HUES64 (cell line): ENCODE measurements around the gene TM7SF2. TPM values are rescaled to one million over a fixed set of nuclear protein-coding genes. Genes with fewer than 3 reads are reported as not detected.
A peak's percentile ranks its signal among the peaks of the same experiment; 100 is the strongest.

Experiments
- H3K27ac ChIP-seq: 2 replicates; pipeline ENCODE4 v1.7.0; 2013; ENCODE audit warnings: low read depth, low read length, inconsistent platforms
- H3K27me3 ChIP-seq: 2 replicates; pipeline ENCODE4 v1.6.1; 2013; ENCODE audit warnings: mild to moderate bottlenecking, low read length; ENCODE audit not compliant: insufficient read depth
- H3K36me3 ChIP-seq: 2 replicates; pipeline ENCODE4 v1.6.1; 2013; ENCODE audit warnings: mild to moderate bottlenecking, low read length; ENCODE audit not compliant: insufficient read depth
- H3K4me1 ChIP-seq: 2 replicates; pipeline ENCODE4 v1.6.1; 2013; ENCODE audit warnings: mild to moderate bottlenecking, low read length, moderate library complexity; ENCODE audit not compliant: insufficient read depth
- H3K4me3 ChIP-seq: 2 replicates; pipeline ENCODE4 v1.5.1; 2013; ENCODE audit warnings: mild to moderate bottlenecking, low read length, moderate library complexity
- H3K9ac ChIP-seq: 2 replicates; pipeline ENCODE4 v1.6.1; 2013; ENCODE audit warnings: mild to moderate bottlenecking, low read depth, low read length
- H3K9me3 ChIP-seq: 2 replicates; pipeline ENCODE4 v1.6.1; 2013; ENCODE audit warnings: low read depth, low read length; ENCODE audit not compliant: insufficient read depth
- WGBS: fragments of 150-250, 120-280 bp; methylation state at CpG from one replicate; pipeline ENCODE4 v1.1.7; 2013; ENCODE audit warnings: missing lambda C conversion rate; 5-methylcytosine and 5-hydroxymethylcytosine counted together
- polyA plus RNA-seq, 2 experiments: library from polyadenylated mRNA; stranded (reverse); fragments of 50-300 nt; gene quantifications; one replicate each; pipeline ENCODE4 v1.2.3, GENCODE V29; 2013

The TM7SF2 gene
- 52.4 TPM for polyA plus RNA-seq (2013, experiment 1 of 2)
- 60.2 TPM for polyA plus RNA-seq (2013, experiment 2 of 2)

GRCh38 chr11:65111744-65112545, at the start of gene TM7SF2:
TM7SF2 (plus strand) TSS chr11:65111872; CDS start chr11:65112016, 144 bp downstream.
- peaks cover 22% of the 10 kb centered on the region for H3K36me3 ChIP-seq
- under 1% methylated on average over 64 of the region's 64 CpGs for WGBS
- peaks cover 7% of the 10 kb centered on the region; the same call in 1 of the 2 replicates for H3K4me1 ChIP-seq

DNA sequence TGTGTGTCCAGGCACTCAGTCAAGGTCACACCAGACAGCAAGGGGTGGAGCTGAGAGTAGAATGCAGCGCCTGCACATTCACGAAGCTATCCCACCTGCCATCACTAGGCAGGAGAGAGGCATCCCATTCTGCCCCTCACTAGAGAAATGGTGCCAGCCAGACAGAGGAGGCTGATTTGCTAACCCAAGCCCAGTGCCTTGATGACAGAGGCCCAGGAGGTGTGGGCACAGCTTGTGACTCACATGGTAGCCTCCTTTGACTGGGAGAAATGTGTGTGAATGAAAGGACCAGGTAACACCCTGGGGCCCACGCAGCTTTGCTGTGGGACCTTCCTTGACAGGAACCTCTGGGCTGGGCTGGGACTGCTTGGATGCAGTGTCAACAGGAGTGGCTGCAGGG, 48.1 kb upstream of the TM7SF2 start:
- Histone ChIP-seq H3K4me1 (peaks cover 17% of the 10 kb centered on the region), H3K9me3 (no peaks in the 10 kb centered on the region)
- WGBS, result 82% methylated on average over 3 of the region's 3 CpGs

More at GRCh38 chr11:65111744-65112545, at the start of gene TM7SF2:
- H3K9ac ChIP-seq, result peak within 1 kb of the TSS; percentile 85
- H3K27ac ChIP-seq, result peak within 1 kb of the TSS; percentile 84
- no peaks in the 10 kb centered on the region for H3K27me3 ChIP-seq
- H3K4me3 ChIP-seq, result peak within 1 kb of the TSS; percentile 90
- no peaks in the 10 kb centered on the region for H3K9me3 ChIP-seq

DNA sequence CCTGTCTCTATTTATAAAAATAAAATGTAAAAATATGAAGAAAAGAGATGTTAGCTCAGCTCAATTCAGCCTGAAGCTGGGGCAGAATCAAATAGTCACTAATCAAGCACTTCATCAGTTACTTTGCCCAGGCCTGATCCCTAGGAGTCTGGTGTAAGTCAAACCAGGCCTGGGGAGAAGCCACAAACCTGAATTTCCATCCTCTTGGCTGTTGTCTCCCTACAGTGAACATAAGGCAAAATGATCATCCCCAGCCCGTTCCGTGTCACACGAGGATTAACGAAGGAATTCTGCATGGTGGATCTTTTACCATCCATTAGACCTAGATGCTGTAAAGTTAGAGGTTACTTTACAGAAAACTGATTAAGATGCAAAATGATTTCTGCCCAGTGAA, 46.8 kb upstream of the TM7SF2 start:
- 96% methylated on average over 4 of the region's 4 CpGs for WGBS
- H3K27ac ChIP-seq, result no peak overlapping the region
- no peaks in the 10 kb centered on the region for H3K36me3 ChIP-seq
- H3K9ac ChIP-seq, result no peak overlapping the region
- no peaks in the 10 kb centered on the region for H3K9me3 ChIP-seq
- H3K4me1 ChIP-seq, result peaks cover 17% of the 10 kb centered on the region
- H3K27me3 ChIP-seq, result no peaks in the 10 kb centered on the region
- H3K4me3 ChIP-seq, result no peak overlapping the region

More for the DNA sequence above, 48.1 kb upstream of the TM7SF2 start:
- no peak overlapping the region for H3K9ac ChIP-seq
- no peak overlapping the region for H3K27ac ChIP-seq
- no peaks in the 10 kb centered on the region for H3K27me3 ChIP-seq
- no peak overlapping the region for H3K4me3 ChIP-seq
- no peaks in the 10 kb centered on the region for H3K36me3 ChIP-seq

GRCh38 chr11:65065851-65066250, 45.8 kb upstream of the TM7SF2 start:
- Histone ChIP-seq H3K4me3 (no peak overlapping the region), H3K9ac (no peak overlapping the region), H3K4me1 (peaks cover 17% of the 10 kb centered on the region), H3K27ac (no peak overlapping the region), H3K27me3 (no peaks in the 10 kb centered on the region), H3K9me3 (no peaks in the 10 kb centered on the region), H3K36me3 (no peaks in the 10 kb centered on the region)
- WGBS, result 87% methylated on average over 7 of the region's 7 CpGs

DNA sequence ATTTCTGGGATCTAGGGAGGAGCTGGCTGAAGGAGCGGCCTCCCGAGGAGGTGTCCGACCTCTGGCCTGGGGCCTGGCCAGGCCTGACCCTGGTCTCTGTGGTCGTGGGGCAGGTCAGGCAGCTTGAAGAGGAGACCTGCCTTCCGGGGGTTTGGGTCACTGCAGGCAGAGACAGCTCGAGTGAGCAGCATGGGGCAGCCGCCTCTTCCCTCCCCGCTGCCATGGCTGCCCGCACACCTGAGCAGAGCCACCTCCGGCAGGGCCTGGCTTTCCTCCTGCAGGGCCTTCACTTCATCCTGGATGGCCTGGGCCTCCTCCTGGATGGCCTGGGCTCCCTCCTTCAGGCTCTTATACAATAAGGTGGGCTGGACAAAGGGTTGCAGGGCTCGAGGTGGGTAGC, 45.4 kb upstream of the TM7SF2 start:
- Histone ChIP-seq H3K4me3 (no peak overlapping the region; the same call in 1 of the 2 replicates), H3K27me3 (no peaks in the 10 kb centered on the region), H3K9me3 (no peaks in the 10 kb centered on the region), H3K36me3 (no peaks in the 10 kb centered on the region), H3K4me1 (peaks cover 17% of the 10 kb centered on the region), H3K27ac (peak overlapping the region; percentile 14; the same call in 1 of the 2 replicates), H3K9ac (peak overlapping the region; percentile 54)
- WGBS, result 83% methylated on average over 11 of the region's 11 CpGs

DNA sequence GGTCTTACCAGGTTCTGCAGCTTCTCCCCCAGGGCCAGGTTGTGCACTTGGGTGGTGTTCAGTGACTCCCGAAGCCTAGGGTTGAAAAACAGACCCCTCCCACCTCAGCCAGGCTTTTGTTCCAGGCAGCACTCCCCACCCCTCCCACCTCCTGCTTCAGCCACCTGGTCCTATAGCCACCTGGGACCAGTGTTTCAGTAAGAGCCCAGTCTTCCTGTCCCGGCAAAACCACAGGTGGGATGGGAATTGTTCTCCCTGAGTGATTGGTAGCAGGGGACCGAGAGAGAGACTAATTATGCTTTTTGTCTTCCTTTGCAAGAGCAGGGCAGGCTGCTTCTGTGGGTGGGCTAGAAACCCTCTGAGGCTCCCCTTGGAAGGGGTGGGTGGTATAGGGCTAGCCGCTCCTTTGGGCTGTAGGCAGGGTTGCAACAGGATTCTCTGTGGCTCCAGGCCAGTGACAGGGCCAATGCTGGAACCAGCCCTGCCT, 44.8 kb upstream of the TM7SF2 start:
- Histone ChIP-seq H3K4me1 (peaks cover 17% of the 10 kb centered on the region), H3K27me3 (no peaks in the 10 kb centered on the region), H3K9me3 (no peaks in the 10 kb centered on the region), H3K27ac (peak overlapping the region; percentile 14; the same call in 1 of the 2 replicates), H3K9ac (peak overlapping the region; percentile 54), H3K36me3 (no peaks in the 10 kb centered on the region), H3K4me3 (no peak overlapping the region; the same call in 1 of the 2 replicates)
- WGBS, result 59% methylated on average over 4 of the region's 4 CpGs

DNA sequence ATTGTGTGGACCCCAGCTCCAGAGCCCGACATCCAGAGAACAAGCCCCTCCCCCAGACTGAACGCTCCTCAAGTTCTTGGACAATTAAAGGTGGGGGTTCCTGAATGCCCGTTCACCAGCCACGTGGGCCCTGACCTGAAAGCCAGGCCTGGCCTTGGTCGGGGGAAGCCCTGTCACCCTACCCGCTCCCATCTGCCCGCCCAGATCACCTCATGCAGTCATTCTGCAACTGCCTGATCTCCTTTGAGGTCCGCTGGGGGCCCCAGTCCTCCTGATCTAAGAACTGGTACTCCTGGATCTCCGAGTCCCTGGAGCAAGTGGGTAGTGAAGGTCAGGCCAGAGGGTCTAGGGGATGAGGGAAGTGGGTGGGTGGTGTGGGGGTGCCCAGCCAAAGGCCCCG, 44.2 kb upstream of the TM7SF2 start:
- H3K4me1 ChIP-seq, result peaks cover 17% of the 10 kb centered on the region
- no peaks in the 10 kb centered on the region for H3K27me3 ChIP-seq
- WGBS, result 86% methylated on average over 10 of the region's 10 CpGs
- no peak overlapping the region for H3K9ac ChIP-seq
- H3K36me3 ChIP-seq, result no peaks in the 10 kb centered on the region
- no peak overlapping the region for H3K4me3 ChIP-seq
- H3K27ac ChIP-seq, result peak overlapping the region; percentile 14
- H3K9me3 ChIP-seq, result no peaks in the 10 kb centered on the region

DNA sequence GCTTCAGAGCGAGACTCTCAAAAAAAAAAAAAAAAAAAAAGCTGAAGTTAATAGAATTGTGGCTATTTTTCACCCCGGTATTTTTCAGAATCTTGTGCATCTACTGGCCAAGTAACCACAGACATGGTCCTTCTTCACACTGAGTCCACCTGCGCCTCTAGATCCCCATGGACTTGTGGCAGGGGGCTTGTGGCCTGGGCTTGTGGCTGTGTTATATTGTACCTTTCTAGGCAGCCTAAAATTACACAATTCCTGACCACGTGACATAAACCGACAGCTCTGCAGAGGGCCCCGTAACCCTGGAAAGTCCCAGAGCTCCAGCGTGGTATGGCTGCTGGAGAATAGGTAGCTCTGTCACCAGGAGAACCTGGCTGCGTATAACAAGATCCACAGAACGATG, 42.5 kb upstream of the TM7SF2 start:
- H3K4me3 ChIP-seq, result no peak overlapping the region
- no peak overlapping the region for H3K9ac ChIP-seq
- H3K36me3 ChIP-seq, result no peaks in the 10 kb centered on the region
- no peak overlapping the region for H3K27ac ChIP-seq
- H3K9me3 ChIP-seq, result no peaks in the 10 kb centered on the region
- H3K4me1 ChIP-seq, result peaks cover 17% of the 10 kb centered on the region
- no peaks in the 10 kb centered on the region for H3K27me3 ChIP-seq
- 83% methylated on average over 9 of the region's 9 CpGs for WGBS

- H3K27ac ChIP-seq, result no peak overlapping the region
- 80% methylated on average over 4 of the region's 4 CpGs for WGBS
These were observed 39.6 kb upstream of the TM7SF2 start for GRCh38 chr11:65071907-65072630.

DNA sequence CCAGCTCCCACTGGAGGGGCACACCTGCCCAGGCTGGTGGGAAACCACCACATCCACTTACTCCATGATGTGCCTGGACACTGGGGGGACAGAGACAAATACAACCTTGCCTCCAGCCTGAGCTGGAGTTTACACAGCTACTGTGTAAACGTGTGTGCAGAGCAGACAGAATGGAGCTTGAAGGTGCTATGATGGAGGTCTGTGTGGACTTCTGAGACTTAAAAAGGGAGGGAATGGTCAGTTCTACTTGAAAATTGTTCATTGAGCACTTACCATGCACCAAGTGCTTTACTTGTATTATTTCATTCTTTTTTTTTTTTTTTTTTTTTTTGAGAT, 39.1 kb upstream of the TM7SF2 start:
- Histone ChIP-seq H3K27me3 (no peaks in the 10 kb centered on the region), H3K9ac (no peak overlapping the region), H3K27ac (no peak overlapping the region), H3K4me3 (no peak overlapping the region), H3K36me3 (peaks cover 18% of the 10 kb centered on the region), H3K9me3 (no peaks in the 10 kb centered on the region), H3K4me1 (peaks cover 1% of the 10 kb centered on the region; the same call in 1 of the 2 replicates)
- WGBS, result 76% methylated on average over 1 of the region's 1 CpG

More at GRCh38 chr11:65071907-65072630, 39.6 kb upstream of the TM7SF2 start:
- Histone ChIP-seq H3K36me3 (peaks cover 12% of the 10 kb centered on the region), H3K9me3 (no peaks in the 10 kb centered on the region), H3K4me1 (peaks cover 7% of the 10 kb centered on the region), H3K4me3 (no peak overlapping the region), H3K27me3 (no peaks in the 10 kb centered on the region), H3K9ac (no peak overlapping the region)

- Histone ChIP-seq H3K4me1 (no peaks in the 10 kb centered on the region), H3K9ac (no peak overlapping the region), H3K9me3 (no peaks in the 10 kb centered on the region), H3K27me3 (no peaks in the 10 kb centered on the region), H3K36me3 (peaks cover 60% of the 10 kb centered on the region), H3K27ac (no peak overlapping the region), H3K4me3 (no peak overlapping the region)
- WGBS, result 96% methylated on average over 4 of the region's 4 CpGs
These were observed 34.2 kb upstream of the TM7SF2 start for GRCh38 chr11:65077451-65077850.
